ENCODE results near the gene LENG1.

Gene LENG1

DNA sequence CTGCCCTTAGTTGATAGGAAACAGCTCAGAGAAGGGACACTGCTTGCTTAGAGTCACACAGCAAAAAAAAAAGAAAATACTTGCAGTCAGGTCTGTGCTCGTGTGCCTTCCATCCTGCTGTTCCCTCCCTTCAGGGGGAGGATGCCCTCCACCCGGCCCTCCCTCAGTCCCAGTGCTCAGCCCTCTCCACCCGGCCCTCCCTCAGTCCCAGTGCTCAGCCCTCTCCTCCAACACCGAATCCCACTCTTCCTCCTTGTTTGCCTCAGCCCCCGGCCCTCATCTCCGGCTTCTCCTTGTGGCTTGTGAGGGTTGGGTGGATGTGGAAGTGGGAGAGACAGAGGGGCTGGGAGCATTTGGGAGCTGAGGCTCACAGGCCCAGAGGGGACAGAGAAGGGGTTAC is 49.9 kb downstream of the LENG1 start:
- DNase-seq (ENCODE audit: low read depth): no peak
- TF ChIP-seq, protein P1, sequence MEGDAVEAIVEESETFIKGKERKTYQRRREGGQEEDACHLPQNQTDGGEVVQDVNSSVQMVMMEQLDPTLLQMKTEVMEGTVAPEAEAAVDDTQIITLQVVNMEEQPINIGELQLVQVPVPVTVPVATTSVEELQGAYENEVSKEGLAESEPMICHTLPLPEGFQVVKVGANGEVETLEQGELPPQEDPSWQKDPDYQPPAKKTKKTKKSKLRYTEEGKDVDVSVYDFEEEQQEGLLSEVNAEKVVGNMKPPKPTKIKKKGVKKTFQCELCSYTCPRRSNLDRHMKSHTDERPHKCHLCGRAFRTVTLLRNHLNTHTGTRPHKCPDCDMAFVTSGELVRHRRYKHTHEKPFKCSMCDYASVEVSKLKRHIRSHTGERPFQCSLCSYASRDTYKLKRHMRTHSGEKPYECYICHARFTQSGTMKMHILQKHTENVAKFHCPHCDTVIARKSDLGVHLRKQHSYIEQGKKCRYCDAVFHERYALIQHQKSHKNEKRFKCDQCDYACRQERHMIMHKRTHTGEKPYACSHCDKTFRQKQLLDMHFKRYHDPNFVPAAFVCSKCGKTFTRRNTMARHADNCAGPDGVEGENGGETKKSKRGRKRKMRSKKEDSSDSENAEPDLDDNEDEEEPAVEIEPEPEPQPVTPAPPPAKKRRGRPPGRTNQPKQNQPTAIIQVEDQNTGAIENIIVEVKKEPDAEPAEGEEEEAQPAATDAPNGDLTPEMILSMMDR (IDR thresholded peaks at IDR 0.05; ENCODE audit: control insufficient read depth, insufficient read depth, low read depth, low read length, missing control alignments): no peak
- no peak overlapping the region for H3K4me3 ChIP-seq (ENCODE audit: control insufficient read depth, low read depth, low read length)

DNA sequence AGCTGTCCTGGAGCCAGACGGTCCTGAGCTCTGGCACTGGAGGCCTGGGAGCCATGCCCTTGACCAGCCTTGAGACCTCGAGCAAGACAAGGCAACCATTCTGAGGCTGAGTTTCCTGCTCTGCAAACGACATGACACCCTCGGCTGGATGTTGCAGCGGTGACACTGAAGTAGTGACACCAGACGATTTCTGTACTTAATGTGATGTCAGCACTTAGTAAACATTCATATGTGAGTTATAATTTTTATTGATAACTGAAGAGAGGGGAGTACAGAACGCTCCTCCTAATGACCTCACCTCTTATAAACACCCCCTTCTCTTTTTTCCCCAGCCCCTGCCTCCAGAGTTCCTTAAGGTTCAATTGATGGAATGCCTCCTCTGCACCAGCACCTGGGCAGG is 51.0 kb downstream of the LENG1 start:
- no peak for DNase-seq (ENCODE audit: low read depth)
- TF ChIP-seq, protein P1 (IDR thresholded peaks at IDR 0.05; ENCODE audit: control insufficient read depth, insufficient read depth, low read depth, low read length, missing control alignments): no peak
- no peak overlapping the region for H3K4me3 ChIP-seq (ENCODE audit: control insufficient read depth, low read depth, low read length)

DNA sequence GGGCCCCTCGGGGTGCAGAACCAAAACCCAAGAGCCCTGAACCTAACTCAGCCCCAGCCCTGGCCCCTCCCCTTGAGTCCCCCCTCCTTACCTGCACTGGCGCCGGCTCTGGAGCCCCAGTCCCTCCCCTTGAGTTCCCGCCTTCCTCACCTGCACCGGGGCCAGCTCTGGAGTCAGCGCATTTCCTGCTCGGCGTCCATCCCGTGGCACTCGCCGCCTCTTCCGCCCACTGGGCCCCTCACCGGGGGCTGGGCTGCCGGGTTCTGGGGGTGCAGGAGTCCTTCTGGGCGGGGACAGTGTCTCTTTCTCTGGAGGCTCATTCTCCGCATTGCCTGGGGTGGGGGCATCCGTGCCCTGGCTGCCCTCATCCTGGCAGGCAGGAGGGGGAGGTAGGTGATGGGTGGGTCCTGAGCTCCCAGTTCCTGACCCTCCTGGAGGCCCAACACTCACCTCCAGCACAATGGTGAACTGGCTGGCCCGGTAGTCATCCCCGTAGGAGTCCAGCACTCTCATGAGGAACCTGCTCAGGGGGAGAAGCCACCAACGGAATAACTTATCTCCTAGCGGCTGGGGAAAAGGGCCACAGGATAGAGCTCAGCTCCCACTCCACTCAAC is 51.5 kb downstream of the LENG1 start:
- DNase-seq (ENCODE audit: low read depth): no peak
- no peak overlapping the region for H3K4me3 ChIP-seq (ENCODE audit: control insufficient read depth, low read depth, low read length)
- TF ChIP-seq, protein P1 (IDR thresholded peaks at IDR 0.05; ENCODE audit: control insufficient read depth, insufficient read depth, low read depth, low read length, missing control alignments): no peak

DNA sequence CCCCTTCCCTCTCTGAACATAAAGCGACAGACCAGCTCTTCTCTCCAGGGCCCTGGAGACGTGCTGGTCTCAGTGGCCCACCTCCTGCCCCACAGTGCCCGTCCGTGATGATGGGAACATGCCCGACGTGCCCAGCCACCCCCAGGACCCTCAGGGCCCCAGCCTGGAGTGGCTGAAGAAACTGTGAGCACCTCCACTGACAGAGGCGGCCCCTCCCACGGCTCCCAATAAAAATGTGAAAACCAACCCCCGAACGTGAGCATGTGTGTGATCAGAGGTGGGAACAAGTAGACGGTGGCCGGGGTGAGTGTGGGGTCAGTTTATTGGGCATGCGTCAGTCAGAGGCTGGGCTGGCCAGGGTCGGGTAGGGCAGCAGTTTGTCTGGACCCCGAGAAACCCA is 52.8 kb downstream of the LENG1 start:
- DNase-seq (ENCODE audit: low read depth): no peak
- no peak overlapping the region for H3K4me3 ChIP-seq (ENCODE audit: control insufficient read depth, low read depth, low read length)

DNA sequence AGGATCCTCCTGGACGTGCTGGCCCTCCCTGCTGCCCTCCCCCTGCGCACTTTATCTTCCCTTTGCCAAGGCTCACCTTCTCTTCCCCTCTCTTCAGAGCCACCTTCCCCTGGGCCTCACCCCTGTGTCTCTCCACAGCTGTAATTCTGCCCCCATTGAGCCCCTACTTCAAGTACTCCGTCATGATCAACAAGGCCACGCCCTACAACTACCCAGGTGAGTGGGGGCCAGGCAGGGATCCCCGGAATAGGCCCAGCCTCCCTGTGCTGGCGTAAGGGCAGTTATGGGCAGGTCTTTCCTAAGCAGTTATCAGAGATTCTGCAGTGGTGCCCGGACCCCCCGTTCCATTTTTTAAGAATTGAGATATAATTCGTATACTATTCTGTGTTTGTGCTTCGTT is 53.7 kb downstream of the LENG1 start:
- TF ChIP-seq, protein P1 (IDR thresholded peaks at IDR 0.05; ENCODE audit: control insufficient read depth, insufficient read depth, low read depth, low read length, missing control alignments): no peak
- DNase-seq (ENCODE audit: low read depth): no peak
- H3K4me3 ChIP-seq (ENCODE audit: control insufficient read depth, low read depth, low read length): no peak overlapping the region

More for the DNA sequence above, 52.8 kb downstream of the LENG1 start:
- TF ChIP-seq, protein P1 (IDR thresholded peaks at IDR 0.05; ENCODE audit: control insufficient read depth, insufficient read depth, low read depth, low read length, missing control alignments): no peak
